Aorta (tissue), 5 donors: ENCODE data around the gene CYSRT1. TPM values are rescaled to one million over a fixed set of nuclear protein-coding genes. Genes with fewer than 3 reads are reported as not detected.
A peak's percentile ranks its signal among the peaks of the same experiment; 100 is the strongest.
"Not testable (repeated sequence)": the region's sequence is repeated elsewhere in the genome, so short reads cannot be mapped to it uniquely, and the experiment has no call there.

Experiments used
- ATAC-seq: fragments of 200-7000 bp; cut with Tn5 transposase; one replicate; pipeline ENCODE4 v1.9.1; 2022; ENCODE audit warnings: moderate library complexity; ENCODE audit not compliant: low FRiP score
- DNase-seq, 2 donors: peaks; one replicate each; pipeline ENCODE4 v3.0.0-alpha.2; 2020
- H3K27ac ChIP-seq, 2 donors: one replicate each; pipeline ENCODE4 v1.5.1; 2013; ENCODE audit warnings: low read length in 2 of 2, mild to moderate bottlenecking in 2 of 2, moderate library complexity in 2 of 2, control low read depth in 1 of 2, inconsistent platforms in 1 of 2, low read depth in 1 of 2
- H3K27me3 ChIP-seq, 2 donors: one replicate each; pipeline ENCODE4 v1.6.1; 2013; ENCODE audit warnings: control low read depth in 1 of 2, low read length in 1 of 2, mild to moderate bottlenecking in 1 of 2, moderate library complexity in 1 of 2; ENCODE audit not compliant: insufficient read depth in 2 of 2, control insufficient read depth in 1 of 2
- H3K36me3 ChIP-seq, 2 donors: one replicate each; pipeline ENCODE4 v1.6.1; 2013; ENCODE audit warnings: control low read depth in 1 of 2, low read length in 1 of 2, mild to moderate bottlenecking in 1 of 2; ENCODE audit not compliant: insufficient read depth in 2 of 2, control insufficient read depth in 1 of 2
- H3K4me1 ChIP-seq, 2 donors: one replicate each; pipeline ENCODE4 v1.6.1; 2013; ENCODE audit warnings: low read length in 2 of 2, control low read depth in 1 of 2, mild to moderate bottlenecking in 1 of 2, moderate library complexity in 1 of 2; ENCODE audit not compliant: insufficient read depth in 2 of 2, control insufficient read depth in 1 of 2
- H3K4me3 ChIP-seq, 2 donors: one replicate each; pipeline ENCODE4 v1.5.1; 2013; ENCODE audit warnings: low read length in 2 of 2, control low read depth in 1 of 2, mild to moderate bottlenecking in 1 of 2
- H3K9me3 ChIP-seq: one replicate; pipeline ENCODE4 v1.6.1; 2013; ENCODE audit warnings: mild to moderate bottlenecking, low read length; ENCODE audit not compliant: control insufficient read depth
- WGBS, 2 donors: extraction: QIAGEN DNeasy Blood & Tissue Kit; methylation state at CpG; one replicate each; pipeline ENCODE4 v1.1.7; 2013; 5-methylcytosine and 5-hydroxymethylcytosine counted together
- intact Hi-C, 2 donors: fragments of 100-400 bp; cut with DNase I; formaldehyde crosslinking; loops; one replicate each; pipeline versions ENCODE4 v1.14.2 to v1.15.0; 2022
- polyA plus RNA-seq, 2 donors: library from polyadenylated mRNA; stranded (reverse); fragments of 200-250 nt; gene quantifications; one replicate each; pipeline ENCODE4 v1.2.3, GENCODE V29; 2013
- total RNA-seq, 2 donors: library from RNA; stranded (reverse); fragmentation: NEBNext Ultra II Directional; extraction: Animal tissue kit (Norgen Biotek cat#: 25700); gene quantifications; one replicate each; pipeline ENCODE4 v1.2.1, GENCODE V29; 2021
- donor health status: healthy with polysubstance abuse.
- donor health status: Bipolar disorder and iron deficiency.
- donor health status: DM: no; HTN: no; CAD: no.
- donor health status: DM: no; HTN: no; CAD: no.
- donor health status: DM: yes; HTN: yes; CAD: no.

Gene CYSRT1
- total and polyA plus RNA-seq, 4 donors: 1.1 TPM; not detected in 3

DNA sequence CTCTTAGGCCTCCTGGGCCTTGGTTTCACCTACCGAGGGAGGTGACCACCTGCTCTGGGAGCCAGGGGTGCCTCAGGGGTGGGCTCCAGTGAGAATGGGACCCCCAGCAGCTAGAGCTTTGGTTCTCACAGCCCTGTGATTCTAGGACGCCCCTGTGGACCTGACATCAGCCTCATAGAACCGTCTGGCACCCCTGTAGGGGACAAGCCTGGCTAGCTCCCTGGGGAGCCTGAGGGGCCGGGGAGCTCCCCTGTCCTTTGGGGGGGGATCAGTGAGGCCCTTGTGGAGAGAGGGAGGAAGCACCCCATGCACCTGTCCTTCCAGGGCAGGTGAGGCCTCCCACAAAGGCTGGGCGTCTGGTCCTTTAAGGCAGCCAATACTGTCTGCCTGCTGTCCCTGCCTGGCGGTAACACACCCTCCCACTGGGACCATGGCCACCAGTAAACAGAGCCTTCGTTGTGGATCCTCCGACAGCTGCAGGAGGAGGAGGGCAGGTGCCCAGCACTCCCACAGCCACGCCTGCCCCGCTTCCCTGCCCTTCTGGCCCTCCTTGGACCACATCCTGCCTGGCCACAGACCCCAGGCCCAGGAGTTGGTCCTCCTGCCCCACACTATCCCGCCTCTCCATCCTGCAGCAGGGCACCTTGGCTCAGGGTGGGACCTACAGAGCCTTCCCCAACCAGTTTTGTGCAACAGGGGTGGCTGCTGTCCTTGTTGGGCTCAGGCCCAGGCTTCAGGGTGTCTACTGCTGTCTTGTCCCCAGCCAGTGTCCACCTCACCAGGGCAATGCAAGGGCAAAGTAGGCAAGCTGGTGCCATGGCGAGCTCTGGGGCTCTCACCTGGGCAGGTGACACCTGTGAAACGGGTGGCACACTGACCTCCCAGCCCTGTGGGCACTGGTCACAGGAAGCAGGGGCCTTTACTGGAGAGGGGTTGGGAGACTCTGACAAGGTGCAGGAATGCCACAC is 13.1 kb downstream of the CYSRT1 start:
- H3K9me3 ChIP-seq: no peaks in the 10 kb centered on the region
- no peaks in the 10 kb centered on the region for H3K36me3 ChIP-seq
- H3K4me3 ChIP-seq: no peak overlapping the region
- peaks cover 0 to 2% of the 10 kb centered on the region in 2 donors for H3K27me3 ChIP-seq
- ATAC-seq: no peak
- no peaks in the 10 kb centered on the region for H3K4me1 ChIP-seq
- intact Hi-C loops: no loop called here
- no peak overlapping the region for H3K27ac ChIP-seq
- no peak for DNase-seq
- 83 to 86% methylated on average over 12 to 13 of the region's 13 CpGs for WGBS, 2 donors

DNA sequence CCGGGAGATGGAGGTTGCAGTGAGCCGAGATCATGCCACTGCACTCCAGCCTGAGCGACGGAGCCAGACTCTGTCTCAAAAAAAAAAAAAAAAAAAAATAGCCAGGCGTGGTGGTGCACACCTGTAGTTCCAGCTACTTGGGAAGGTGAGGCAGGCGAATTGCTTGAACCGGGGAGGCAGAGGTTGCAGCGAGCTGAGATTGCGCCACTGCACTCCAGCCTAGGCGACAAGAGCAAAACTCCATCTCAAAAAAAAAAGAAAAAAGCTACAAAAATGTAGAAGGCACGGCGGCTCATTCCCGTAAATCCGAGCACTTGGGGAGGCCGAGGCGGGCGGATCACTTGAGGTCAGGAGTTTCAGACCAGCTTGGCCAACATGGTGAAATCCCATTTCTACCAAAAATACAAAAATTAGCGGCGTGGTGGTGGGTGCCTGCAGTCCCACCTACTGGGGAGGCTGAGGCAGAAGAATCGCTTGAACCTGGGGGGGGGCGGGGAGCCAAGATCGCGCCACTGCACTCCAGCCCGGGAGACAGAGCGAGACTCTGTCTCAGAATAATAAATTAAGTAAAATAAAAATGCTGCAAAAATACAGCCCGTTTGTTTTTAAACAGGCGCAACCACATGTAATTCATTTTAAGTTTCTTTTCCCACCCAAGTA is 14.7 kb downstream of the CYSRT1 start:
- WGBS, 2 donors: 48 to 51% methylated on average over 25 to 27 of the region's 27 CpGs
- H3K27ac ChIP-seq: not testable (repeated sequence)

GRCh38 chr9:137240318-137240840 is 15.4 kb downstream of the CYSRT1 start:
- no peaks in the 10 kb centered on the region for H3K9me3 ChIP-seq
- H3K36me3 ChIP-seq: no peaks in the 10 kb centered on the region
- DNase-seq (peak; percentile 89 to 93), ATAC-seq (peak; percentile 54)
- intact Hi-C loops: loop anchor here in 1 of 2 donors (2.0 kb wide), 1 partner anchor 14 kb away; the partner anchor contains the start of gene NELFB
- no peaks in the 10 kb centered on the region for H3K4me1 ChIP-seq
- H3K4me3 ChIP-seq: peak overlapping the region; percentile 27 to 53
- peak overlapping the region in 1 of 2 donors; percentile 66 for H3K27ac ChIP-seq
- WGBS, 2 donors: 0 to 1% methylated on average over 42 to 58 of the region's 58 CpGs
- peaks cover 0 to 2% of the 10 kb centered on the region in 2 donors for H3K27me3 ChIP-seq

More for the DNA sequence above, 14.7 kb downstream of the CYSRT1 start:
- intact Hi-C loops: loop anchor here in 1 of 2 donors (2.0 kb wide), 1 partner anchor 15 kb away; the partner anchor contains the start of gene NELFB
- not testable (repeated sequence) for DNase-seq, ATAC-seq, H3K9me3 ChIP-seq, H3K27me3 ChIP-seq, H3K4me1 ChIP-seq, H3K36me3 ChIP-seq
- H3K4me3 ChIP-seq: peak overlapping the region; percentile 27 to 53

- Histone ChIP-seq H3K27me3 (peaks cover 0 to 2% of the 10 kb centered on the region in 2 donors), H3K4me1 (no peaks in the 10 kb centered on the region), H3K27ac (peak within 1 kb of the TSS in 1 of 2 donors; percentile 76), H3K36me3 (no peaks in the 10 kb centered on the region), H3K9me3 (no peaks in the 10 kb centered on the region), H3K4me3 (peak within 1 kb of the TSS; percentile 65 to 86)
- DNase-seq (peak; percentile 99 to 100), ATAC-seq (peak; percentile 95)
- intact Hi-C loops: loop anchor here in 1 of 2 donors (2.0 kb wide), 1 partner anchor 14 kb away; the partner anchor contains the start of gene NELFB
- 0 to 1% methylated on average over 44 to 67 of the region's 67 CpGs for WGBS, 2 donors
Observed at GRCh38 chr9:137240841-137241489, 16.0 kb downstream of the CYSRT1 start, which contains the start of gene TUBB4B. TSS of gene TUBB4B (plus strand) at chr9:137241287. CDS start at chr9:137241361, 74 bp downstream.

DNA sequence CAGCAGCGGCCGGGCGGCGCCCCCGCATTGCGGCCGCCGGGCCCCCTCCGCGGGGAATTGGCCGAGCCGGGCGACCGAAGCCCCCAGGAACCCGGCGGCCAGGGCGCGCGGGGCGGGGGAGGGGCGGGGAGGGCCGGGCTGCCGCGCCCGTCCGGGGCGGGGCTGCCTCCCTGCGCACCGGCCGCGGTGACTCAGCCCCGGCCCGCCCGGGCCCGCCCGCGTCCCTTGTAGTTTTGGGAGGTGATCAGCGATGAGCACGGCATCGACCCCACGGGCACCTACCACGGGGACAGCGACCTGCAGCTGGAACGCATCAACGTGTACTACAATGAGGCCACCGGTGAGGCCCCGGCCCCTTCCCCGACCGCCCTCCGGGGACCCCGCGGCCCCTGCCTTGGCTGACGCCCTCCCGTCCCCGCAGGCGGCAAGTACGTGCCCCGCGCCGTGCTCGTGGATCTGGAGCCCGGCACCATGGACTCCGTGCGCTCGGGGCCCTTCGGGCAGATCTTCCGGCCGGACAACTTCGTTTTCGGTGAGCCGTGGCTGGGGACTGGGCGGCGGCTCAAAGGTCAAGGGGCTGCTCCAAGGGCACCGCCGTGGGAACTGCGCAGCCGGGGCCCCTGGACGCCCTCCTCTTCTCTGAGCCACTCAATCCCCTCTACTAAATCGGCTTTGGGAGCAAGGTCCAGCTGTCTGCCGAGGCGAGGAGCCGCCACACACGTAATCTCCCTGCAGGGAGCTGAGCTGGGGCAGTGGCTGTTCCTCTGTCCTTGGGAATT is 16.7 kb downstream of the CYSRT1 start:
- ATAC-seq (peak; percentile 31), DNase-seq (peak; percentile 78 to 90)
- Histone ChIP-seq H3K27me3 (peaks cover 0 to 2% of the 10 kb centered on the region in 2 donors), H3K36me3 (no peaks in the 10 kb centered on the region), H3K9me3 (no peaks in the 10 kb centered on the region), H3K4me1 (no peaks in the 10 kb centered on the region), H3K4me3 (peak overlapping the region; percentile 65 to 86), H3K27ac (peak overlapping the region in 1 of 2 donors; percentile 76)
- WGBS, 2 donors: 1% methylated on average over 47 to 83 of the region's 83 CpGs
- intact Hi-C loops: loop anchor here in 1 of 2 donors (2.0 kb wide), 1 partner anchor 13 kb away; the partner anchor contains the start of gene NELFB

GRCh38 chr9:137242269-137243203 is 17.6 kb downstream of the CYSRT1 start:
- Histone ChIP-seq H3K27me3 (peaks cover 0 to 2% of the 10 kb centered on the region in 2 donors), H3K36me3 (no peaks in the 10 kb centered on the region), H3K9me3 (no peaks in the 10 kb centered on the region), H3K4me3 (peak overlapping the region; percentile 65 to 86), H3K27ac (no peak overlapping the region), H3K4me1 (no peaks in the 10 kb centered on the region)
- DNase-seq: no peak
- ATAC-seq: no peak
- intact Hi-C loops: no loop called here
- 70 to 74% methylated on average over 36 of the region's 36 CpGs for WGBS, 2 donors

DNA sequence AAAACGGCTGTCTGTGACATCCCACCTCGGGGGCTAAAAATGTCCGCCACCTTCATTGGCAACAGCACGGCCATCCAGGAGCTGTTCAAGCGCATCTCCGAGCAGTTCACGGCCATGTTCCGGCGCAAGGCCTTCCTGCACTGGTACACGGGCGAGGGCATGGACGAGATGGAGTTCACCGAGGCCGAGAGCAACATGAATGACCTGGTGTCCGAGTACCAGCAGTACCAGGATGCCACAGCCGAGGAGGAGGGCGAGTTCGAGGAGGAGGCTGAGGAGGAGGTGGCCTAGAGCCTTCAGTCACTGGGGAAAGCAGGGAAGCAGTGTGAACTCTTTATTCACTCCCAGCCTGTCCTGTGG is 18.3 kb downstream of the CYSRT1 start:
- WGBS, 2 donors: 90 to 93% methylated on average over 16 to 18 of the region's 18 CpGs
- H3K36me3 ChIP-seq, H3K27ac ChIP-seq, H3K4me3 ChIP-seq, H3K9me3 ChIP-seq, intact Hi-C loops, ATAC-seq, H3K27me3 ChIP-seq, DNase-seq, H3K4me1 ChIP-seq: not testable (repeated sequence)
